ENCODE data around the gene ZDHHC16. TPM values are rescaled to one million over a fixed set of nuclear protein-coding genes. Genes with fewer than 3 reads are reported as not detected.
"Not testable (repeated sequence)": the region's sequence is repeated elsewhere in the genome, so short reads cannot be mapped to it uniquely, and the experiment has no call there.

ZDHHC16 gene
- polyA plus RNA-seq, 3 donors from 2014 or later: 19.9 to 38.5 (median 27.1) TPM

GRCh38 chr10:97416565-97416964 is 29.4 kb upstream of the ZDHHC16 start:
- Mint-ChIP-seq H3K4me1 (peaks cover 58 to 64% of the 10 kb centered on the region in 2 donors), H3K9me3 (no peaks in the 10 kb centered on the region), H3K27ac (peak overlapping the region; percentile 58 to 89 (median 75)), H3K4me3 (peak overlapping the region in 3 of 5 donors; percentile 5 to 42 (median 18)), H3K27me3 (ENCODE audit: low read depth in 3 of 3) (peaks cover 10 to 31% (median 13%) of the 10 kb centered on the region in 3 donors), H3K36me3 (no peaks in the 10 kb centered on the region)
- DNase-seq: no peak

GRCh38 chr10:97423757-97424098 is 22.2 kb upstream of the ZDHHC16 start:
- Mint-ChIP-seq H3K27ac (peak overlapping the region in 4 of 6 donors; percentile 45 to 70 (median 51)), H3K4me1 (peaks cover 39 to 48% of the 10 kb centered on the region in 2 donors), H3K4me3 (peak overlapping the region in 1 of 5 donors; percentile 51)
- not testable (repeated sequence) for H3K9me3 Mint-ChIP-seq; H3K36me3 Mint-ChIP-seq; H3K27me3 Mint-ChIP-seq (ENCODE audit: low read depth in 3 of 3); DNase-seq

GRCh38 chr10:97425964-97426775 is 19.8 kb upstream of the ZDHHC16 start, which contains the start of gene PGAM1:
Gene PGAM1, plus strand, starts transcription at chr10:97426191. Its CDS starts 117 bp downstream, at chr10:97426308.
- peak; percentile 98 for DNase-seq
- H3K9me3 Mint-ChIP-seq: no peaks in the 10 kb centered on the region
- H3K4me3 Mint-ChIP-seq: peak within 1 kb of the TSS; percentile 88 to 95 (median 92)
- H3K27me3 Mint-ChIP-seq (ENCODE audit: low read depth in 3 of 3): peaks cover 3 to 6% (median 5%) of the 10 kb centered on the region in 3 donors
- peak within 1 kb of the TSS; percentile 88 to 98 (median 90) for H3K27ac Mint-ChIP-seq
- peaks cover 0 to 5% (median 3%) of the 10 kb centered on the region in 3 donors for H3K36me3 Mint-ChIP-seq
- H3K4me1 Mint-ChIP-seq: peaks cover 33 to 39% of the 10 kb centered on the region in 2 donors

GRCh38 chr10:97426776-97427570 is 19.0 kb upstream of the ZDHHC16 start:
- H3K4me3 Mint-ChIP-seq: peak overlapping the region; percentile 88 to 95 (median 92)
- peaks cover 3 to 6% (median 5%) of the 10 kb centered on the region in 3 donors for H3K27me3 Mint-ChIP-seq (ENCODE audit: low read depth in 3 of 3)
- peaks cover 2 to 7% (median 3%) of the 10 kb centered on the region in 3 donors for H3K36me3 Mint-ChIP-seq
- H3K27ac Mint-ChIP-seq: peak overlapping the region; percentile 74 to 95 (median 89)
- H3K9me3 Mint-ChIP-seq: no peaks in the 10 kb centered on the region
- no peak for DNase-seq
- H3K4me1 Mint-ChIP-seq: peaks cover 33 to 39% of the 10 kb centered on the region in 2 donors

GRCh38 chr10:97427571-97428179 is 18.3 kb upstream of the ZDHHC16 start:
- DNase-seq: no peak
- H3K27me3 Mint-ChIP-seq (ENCODE audit: low read depth in 3 of 3): peaks cover 3 to 6% (median 5%) of the 10 kb centered on the region in 3 donors
- H3K36me3 Mint-ChIP-seq: peaks cover 3 to 10% (median 4%) of the 10 kb centered on the region in 3 donors
- H3K27ac Mint-ChIP-seq: peak overlapping the region; percentile 66 to 95 (median 72)
- H3K4me1 Mint-ChIP-seq: peaks cover 33 to 39% of the 10 kb centered on the region in 2 donors
- H3K4me3 Mint-ChIP-seq: peak overlapping the region; percentile 88 to 95 (median 92)
- H3K9me3 Mint-ChIP-seq: no peaks in the 10 kb centered on the region

GRCh38 chr10:97428572-97428981 is 17.4 kb upstream of the ZDHHC16 start:
- Mint-ChIP-seq H3K36me3 (peaks cover 0 to 10% (median 4%) of the 10 kb centered on the region in 3 donors), H3K9me3 (no peaks in the 10 kb centered on the region), H3K27me3 (ENCODE audit: low read depth in 3 of 3) (peaks cover 3 to 6% (median 5%) of the 10 kb centered on the region in 3 donors), H3K4me1 (peaks cover 31 to 39% of the 10 kb centered on the region in 2 donors), H3K27ac (peak overlapping the region in 5 of 6 donors; percentile 58 to 85 (median 71)), H3K4me3 (peak overlapping the region; percentile 9 to 80 (median 44))
- no peak for DNase-seq

GRCh38 chr10:97434055-97434454 is 11.9 kb upstream of the ZDHHC16 start:
- Mint-ChIP-seq H3K4me1 (peaks cover 0 to 3% of the 10 kb centered on the region in 2 donors), H3K27me3 (ENCODE audit: low read depth in 3 of 3) (no peaks in the 10 kb centered on the region), H3K9me3 (no peaks in the 10 kb centered on the region), H3K27ac (no peak overlapping the region), H3K36me3 (peaks cover 4 to 22% (median 10%) of the 10 kb centered on the region in 3 donors), H3K4me3 (no peak overlapping the region)
- DNase-seq: no peak

- no peak for DNase-seq
- peaks cover 4 to 23% (median 13%) of the 10 kb centered on the region in 3 donors for H3K36me3 Mint-ChIP-seq
- no peak overlapping the region for H3K4me3 Mint-ChIP-seq
- H3K4me1 Mint-ChIP-seq: no peaks in the 10 kb centered on the region
- H3K27ac Mint-ChIP-seq: peak overlapping the region in 1 of 6 donors; percentile 62
- no peaks in the 10 kb centered on the region for H3K27me3 Mint-ChIP-seq (ENCODE audit: low read depth in 3 of 3)
- no peaks in the 10 kb centered on the region for H3K9me3 Mint-ChIP-seq
Observed at GRCh38 chr10:97434557-97434956, 11.4 kb upstream of the ZDHHC16 start.

- no peaks in the 10 kb centered on the region for H3K9me3 Mint-ChIP-seq
- peak overlapping the region in 4 of 6 donors; percentile 11 to 69 (median 57) for H3K27ac Mint-ChIP-seq
- H3K4me3 Mint-ChIP-seq: no peak overlapping the region
- H3K4me1 Mint-ChIP-seq: no peaks in the 10 kb centered on the region
- no peaks in the 10 kb centered on the region for H3K27me3 Mint-ChIP-seq (ENCODE audit: low read depth in 3 of 3)
- peaks cover 4 to 26% (median 16%) of the 10 kb centered on the region in 3 donors for H3K36me3 Mint-ChIP-seq
- DNase-seq: no peak
Observed at GRCh38 chr10:97435211-97435610, 10.8 kb upstream of the ZDHHC16 start.

GRCh38 chr10:97442277-97442676 is 3.7 kb upstream of the ZDHHC16 start:
- peaks cover 2 to 3% (median 2%) of the 10 kb centered on the region in 3 donors for H3K27me3 Mint-ChIP-seq (ENCODE audit: low read depth in 3 of 3)
- DNase-seq: no peak
- peaks cover 32 to 34% of the 10 kb centered on the region in 2 donors for H3K4me1 Mint-ChIP-seq
- H3K36me3 Mint-ChIP-seq: peaks cover 0 to 19% (median 11%) of the 10 kb centered on the region in 3 donors
- H3K27ac Mint-ChIP-seq: no peak overlapping the region
- no peaks in the 10 kb centered on the region for H3K9me3 Mint-ChIP-seq
- no peak overlapping the region for H3K4me3 Mint-ChIP-seq

GRCh38 chr10:97444212-97444611 is 1.8 kb upstream of the ZDHHC16 start:
- H3K9me3 Mint-ChIP-seq: no peaks in the 10 kb centered on the region
- peaks cover 0 to 16% (median 7%) of the 10 kb centered on the region in 3 donors for H3K36me3 Mint-ChIP-seq
- H3K27me3 Mint-ChIP-seq (ENCODE audit: low read depth in 3 of 3): peaks cover 2 to 3% (median 2%) of the 10 kb centered on the region in 3 donors
- peak overlapping the region in 4 of 6 donors; percentile 5 to 94 (median 66) for H3K27ac Mint-ChIP-seq
- H3K4me3 Mint-ChIP-seq: peak overlapping the region in 4 of 5 donors; percentile 99 to 100 (median 100)
- H3K4me1 Mint-ChIP-seq: peaks cover 40 to 53% of the 10 kb centered on the region in 2 donors
- no peak for DNase-seq

GRCh38 chr10:97445357-97445721 is 636 bp upstream of the ZDHHC16 start:
- Mint-ChIP-seq H3K4me3 (peak overlapping the region; percentile 94 to 100 (median 99)), H3K27me3 (ENCODE audit: low read depth in 3 of 3) (peaks cover 2 to 3% (median 2%) of the 10 kb centered on the region in 3 donors), H3K4me1 (peaks cover 40 to 54% of the 10 kb centered on the region in 2 donors), H3K27ac (peak overlapping the region; percentile 68 to 97 (median 93)), H3K36me3 (peaks cover 0 to 11% (median 3%) of the 10 kb centered on the region in 3 donors), H3K9me3 (no peaks in the 10 kb centered on the region)
- no peak for DNase-seq

GRCh38 chr10:97450828-97451227 is 4.9 kb downstream of the ZDHHC16 start:
- Mint-ChIP-seq H3K27me3 (ENCODE audit: low read depth in 3 of 3) (peaks cover 0 to 4% (median 2%) of the 10 kb centered on the region in 3 donors), H3K36me3 (no peaks in the 10 kb centered on the region), H3K27ac (no peak overlapping the region), H3K4me1 (peaks cover 20 to 41% of the 10 kb centered on the region in 2 donors), H3K9me3 (peaks cover 0 to 2% (median 0%) of the 10 kb centered on the region in 6 donors), H3K4me3 (no peak overlapping the region)
- no peak for DNase-seq

All from immature natural killer cell (primary cell).